GM12891 (cell line): ENCODE measurements around the gene MEF2C.

Experiments
- DNase-seq: peaks from one replicate; pipeline ENCODE4 v3.0.0; 2011; ENCODE audit warnings: low spot score; ENCODE audit not compliant: insufficient read length
- FAIRE-seq: peaks from 2 replicates; lab custom pipeline; 2011; peaks lifted over from hg19 to GRCh38; lab: Jason Lieb, UNC
- PAX5 ChIP-seq: IDR thresholded peaks from 2 replicates; pipeline ENCODE4 v1.6.1; 2011; ENCODE audit warnings: low read length, moderate library complexity, mild to moderate bottlenecking; ENCODE audit not compliant: insufficient read depth, severe bottlenecking
- POLR2A ChIP-seq: IDR thresholded peaks from 2 replicates; pipeline ENCODE4 v1.6.1; 2011; ENCODE audit warnings: low read depth, low read length, control low read depth
- POLR2AphosphoS5 ChIP-seq: IDR thresholded peaks from 2 replicates; pipeline ENCODE4 v1.6.1; 2011; ENCODE audit warnings: low read depth, low read length, control low read depth
- POU2F2 ChIP-seq: IDR thresholded peaks from 2 replicates; pipeline ENCODE4 v1.6.1; 2011; ENCODE audit warnings: low read depth, mild to moderate bottlenecking, control low read depth, low read length, moderate library complexity
- SPI1 ChIP-seq: IDR thresholded peaks from 2 replicates; pipeline ENCODE4 v1.6.1; 2011; ENCODE audit warnings: low read depth, low read length, control low read depth
- TAF1 ChIP-seq: IDR thresholded peaks from 2 replicates; pipeline ENCODE4 v1.6.1; 2011; ENCODE audit warnings: low read depth, low read length, control low read depth

The MEF2C gene

DNA sequence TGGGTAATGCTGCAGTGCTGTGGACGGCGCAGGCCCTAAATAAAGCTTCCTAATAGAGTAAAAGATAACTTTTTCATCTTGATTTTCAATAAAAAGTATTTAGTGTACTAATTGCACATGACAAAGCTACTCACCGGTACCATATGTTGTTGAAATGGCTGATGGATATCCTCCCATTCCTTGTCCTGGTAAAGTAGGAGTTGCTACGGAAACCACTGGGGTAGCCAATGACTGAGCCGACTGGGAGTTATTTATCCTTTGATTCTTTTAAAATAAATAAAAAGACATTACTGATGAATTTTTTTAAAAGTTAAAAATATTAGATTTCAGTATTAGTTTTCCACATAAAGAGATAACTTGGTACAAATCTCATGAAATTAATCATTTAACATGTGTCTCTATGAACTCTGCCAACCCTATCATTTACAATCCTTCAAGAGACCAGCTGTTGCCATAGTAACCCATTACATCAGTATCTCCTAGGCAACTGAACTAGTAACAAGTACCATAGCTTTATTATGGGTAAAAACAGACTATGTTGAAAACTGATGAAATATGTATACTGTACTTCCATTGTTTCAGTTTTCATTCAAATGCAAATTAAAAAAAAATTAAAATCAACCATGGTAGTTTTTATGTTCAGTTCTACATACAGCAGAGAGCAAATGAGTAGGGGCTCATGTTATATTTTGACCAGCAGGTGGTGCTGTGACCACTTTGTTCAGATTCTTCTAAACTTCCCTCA lies 153.7 kb downstream of the MEF2C start:
- DNase-seq (no peak), FAIRE-seq (peak; percentile 92)
- TF ChIP-seq POLR2A = no peak
- TF ChIP-seq POLR2AphosphoS5 = no peak
- TF ChIP-seq POU2F2 = no peak
- no peak for TF ChIP-seq PAX5

- TF ChIP-seq POLR2AphosphoS5 = no peak
- no peak for TF ChIP-seq POU2F2
- TF ChIP-seq TAF1 = no peak
- TF ChIP-seq SPI1 = no peak
- TF ChIP-seq PAX5 = no peak
- TF ChIP-seq POLR2A = no peak
- DNase-seq (no peak), FAIRE-seq (no peak)
Observed at GRCh38 chr5:88727705-88728313, 155.2 kb downstream of the MEF2C start.

- no peak for TF ChIP-seq PAX5
- no peak for TF ChIP-seq SPI1
- no peak for TF ChIP-seq POLR2AphosphoS5
- no peak for TF ChIP-seq TAF1
- no peak for TF ChIP-seq POLR2A
- no peak for TF ChIP-seq POU2F2
- no peak for FAIRE-seq
- DNase-seq = no peak
Observed at GRCh38 chr5:88725454-88725853, 157.5 kb downstream of the MEF2C start.

- DNase-seq (no peak), FAIRE-seq (no peak)
- TF ChIP-seq PAX5 = no peak
- TF ChIP-seq POLR2A = no peak
- no peak for TF ChIP-seq SPI1
Observed at GRCh38 chr5:88724201-88724600, 158.8 kb downstream of the MEF2C start.

GRCh38 chr5:88722546-88723073 lies 160.4 kb downstream of the MEF2C start:
- TF ChIP-seq POLR2A = no peak
- no peak for TF ChIP-seq TAF1
- TF ChIP-seq PAX5 = no peak
- TF ChIP-seq SPI1 = no peak
- no peak for DNase-seq
- FAIRE-seq = no peak

GRCh38 chr5:88719434-88719833 lies 163.6 kb downstream of the MEF2C start:
- FAIRE-seq (no peak), DNase-seq (no peak)
- TF ChIP-seq POU2F2 (no peak), POLR2AphosphoS5 (no peak), SPI1 (no peak), PAX5 (no peak), TAF1 (no peak), POLR2A (no peak)

GRCh38 chr5:88718736-88719135 lies 164.2 kb downstream of the MEF2C start:
- no peak for DNase-seq

GRCh38 chr5:88716101-88716500 lies 166.9 kb downstream of the MEF2C start:
- no peak for TF ChIP-seq POLR2A
- no peak for TF ChIP-seq POU2F2
- TF ChIP-seq SPI1 = no peak
- TF ChIP-seq PAX5 = no peak
- TF ChIP-seq POLR2AphosphoS5 = no peak
- no peak for TF ChIP-seq TAF1
- DNase-seq (no peak), FAIRE-seq (no peak)

More at GRCh38 chr5:88718736-88719135, 164.2 kb downstream of the MEF2C start:
- FAIRE-seq = no peak
- TF ChIP-seq TAF1 (no peak), POLR2A (no peak), POLR2AphosphoS5 (no peak)

DNA sequence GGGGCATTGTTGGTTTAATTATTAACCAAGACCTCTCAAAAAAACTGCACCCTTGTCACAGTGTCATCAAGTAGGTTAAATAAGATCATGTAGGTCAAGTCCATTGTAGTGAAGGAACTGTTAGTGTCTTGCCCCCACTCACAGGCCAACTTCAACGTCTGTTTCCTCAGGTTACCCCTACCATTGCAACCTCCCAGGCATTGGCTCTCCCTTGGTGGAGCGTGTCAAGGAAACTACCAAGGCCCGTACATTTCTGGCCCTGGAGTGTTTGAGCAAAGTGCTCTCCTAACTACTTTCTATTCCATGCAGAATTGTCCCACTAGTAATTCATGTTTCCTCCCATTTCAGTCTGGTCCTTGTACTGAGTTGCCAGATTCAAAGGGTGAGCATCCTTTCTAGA lies 167.5 kb downstream of the MEF2C start:
- FAIRE-seq = peak; percentile 41
- DNase-seq = no peak
- TF ChIP-seq SPI1 (no peak), POLR2A (no peak), PAX5 (no peak), POLR2AphosphoS5 (no peak), POU2F2 (no peak), TAF1 (no peak)

- no peak for FAIRE-seq
- DNase-seq = no peak
- TF ChIP-seq POLR2AphosphoS5 = peak; percentile 30; the same call in 1 of the 2 replicates
- no peak for TF ChIP-seq TAF1
Observed at GRCh38 chr5:88713818-88714217, 169.2 kb downstream of the MEF2C start.
